GM10266 (cell line): ENCODE measurements around the gene KRTAP4-6.
"Not testable (repeated sequence)": the region's sequence is repeated elsewhere in the genome, so short reads cannot be mapped to it uniquely, and the experiment has no call there.

Experiments used
- DNase-seq: peaks from one replicate; pipeline ENCODE4 v3.0.0; 2012; ENCODE audit errors: extremely low spot score
- TF ChIP-seq, protein P1 (sequence below): IDR thresholded peaks from 2 replicates; pipeline ENCODE4 v1.5.1; 2012; ENCODE audit warnings: mild to moderate bottlenecking, low read depth; ENCODE audit not compliant: control insufficient read depth, insufficient read depth; ENCODE audit errors: missing control alignments

KRTAP4-6 gene

GRCh38 chr17:41177727-41178271, 37.5 kb upstream of the KRTAP4-6 start, which contains the start of gene KRTAP4-2:
KRTAP4-2 (minus strand) TSS chr17:41178221; CDS start chr17:41178164, 57 bp downstream.
- TF ChIP-seq, protein P1, sequence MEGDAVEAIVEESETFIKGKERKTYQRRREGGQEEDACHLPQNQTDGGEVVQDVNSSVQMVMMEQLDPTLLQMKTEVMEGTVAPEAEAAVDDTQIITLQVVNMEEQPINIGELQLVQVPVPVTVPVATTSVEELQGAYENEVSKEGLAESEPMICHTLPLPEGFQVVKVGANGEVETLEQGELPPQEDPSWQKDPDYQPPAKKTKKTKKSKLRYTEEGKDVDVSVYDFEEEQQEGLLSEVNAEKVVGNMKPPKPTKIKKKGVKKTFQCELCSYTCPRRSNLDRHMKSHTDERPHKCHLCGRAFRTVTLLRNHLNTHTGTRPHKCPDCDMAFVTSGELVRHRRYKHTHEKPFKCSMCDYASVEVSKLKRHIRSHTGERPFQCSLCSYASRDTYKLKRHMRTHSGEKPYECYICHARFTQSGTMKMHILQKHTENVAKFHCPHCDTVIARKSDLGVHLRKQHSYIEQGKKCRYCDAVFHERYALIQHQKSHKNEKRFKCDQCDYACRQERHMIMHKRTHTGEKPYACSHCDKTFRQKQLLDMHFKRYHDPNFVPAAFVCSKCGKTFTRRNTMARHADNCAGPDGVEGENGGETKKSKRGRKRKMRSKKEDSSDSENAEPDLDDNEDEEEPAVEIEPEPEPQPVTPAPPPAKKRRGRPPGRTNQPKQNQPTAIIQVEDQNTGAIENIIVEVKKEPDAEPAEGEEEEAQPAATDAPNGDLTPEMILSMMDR: no peak
- DNase-seq: no peak

- no peak for DNase-seq
- TF ChIP-seq, protein P1: no peak
Measured at GRCh38 chr17:41176744-41177387, 36.5 kb upstream of the KRTAP4-6 start.

GRCh38 chr17:41171886-41172285, 31.5 kb upstream of the KRTAP4-6 start:
- DNase-seq: no peak
- TF ChIP-seq, protein P1: no peak

DNA sequence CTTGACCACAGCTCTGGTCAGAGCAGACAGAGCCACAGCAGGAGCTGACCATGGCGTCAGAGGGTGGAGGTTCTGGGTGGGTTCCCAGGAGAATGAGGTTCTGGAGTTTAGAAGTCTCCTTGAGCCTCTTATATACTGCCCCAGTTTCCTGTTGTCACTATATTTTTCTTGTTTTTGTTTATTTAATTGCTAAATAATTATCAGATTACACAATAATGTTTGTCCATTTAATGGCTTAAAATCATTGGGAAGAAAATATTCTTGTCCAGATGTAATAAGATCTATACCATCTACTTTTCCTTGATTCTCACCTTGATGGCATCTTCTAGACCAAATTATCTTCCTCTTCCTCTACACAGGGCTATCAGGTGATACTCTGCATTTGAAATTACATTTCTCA, 27.8 kb upstream of the KRTAP4-6 start, which contains the start of gene KRTAP4-3:
Gene KRTAP4-3 (minus strand): TSS at position 101 of the 400 bp plus-strand sequence. CDS start 49 bp downstream, at position 52.
- DNase-seq: no peak

DNA sequence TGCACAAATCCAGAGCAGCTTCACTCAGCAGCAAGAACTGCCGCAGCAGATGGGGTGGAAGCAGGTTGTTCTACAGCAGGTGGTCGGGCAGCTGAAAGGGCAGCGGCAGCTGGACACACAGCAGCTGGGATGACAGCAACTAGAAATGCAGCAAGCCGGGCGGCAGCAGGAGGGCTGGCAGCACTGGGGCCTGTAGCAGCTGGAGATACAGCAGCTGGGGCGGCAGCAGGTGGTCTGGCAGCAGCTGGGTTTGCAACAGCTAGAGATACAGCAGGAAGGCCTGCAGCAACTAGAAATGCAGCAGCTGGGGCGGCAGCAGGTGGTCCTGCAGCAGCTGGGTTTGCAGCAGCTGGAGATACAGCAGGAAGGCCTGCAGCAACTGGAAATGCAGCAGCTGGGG, 27.2 kb upstream of the KRTAP4-6 start:
- TF ChIP-seq, protein P1: no peak
- no peak for DNase-seq

More for the DNA sequence above, 27.8 kb upstream of the KRTAP4-6 start, which contains the start of gene KRTAP4-3:
- TF ChIP-seq, protein P1: no peak

DNA sequence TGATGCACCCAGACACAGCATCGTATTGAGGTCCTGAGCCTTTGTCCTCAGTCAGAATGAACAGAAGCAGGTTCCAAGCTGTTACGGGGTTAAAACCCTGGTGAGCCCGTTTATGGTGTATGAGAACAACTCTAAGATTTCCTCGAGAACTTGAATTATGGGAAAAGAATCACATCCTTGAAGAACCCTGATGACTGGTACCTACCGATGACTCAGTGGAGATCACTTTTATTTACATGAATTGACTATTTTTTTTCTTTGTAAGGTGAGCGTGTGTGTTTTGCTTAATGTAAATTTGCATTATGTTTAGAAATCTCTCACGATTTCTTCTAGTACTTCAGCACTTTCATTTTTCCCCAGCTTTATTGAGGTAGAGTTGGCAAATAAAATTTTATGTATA, 23.5 kb upstream of the KRTAP4-6 start:
- no peak for DNase-seq
- TF ChIP-seq, protein P1: no peak

DNA sequence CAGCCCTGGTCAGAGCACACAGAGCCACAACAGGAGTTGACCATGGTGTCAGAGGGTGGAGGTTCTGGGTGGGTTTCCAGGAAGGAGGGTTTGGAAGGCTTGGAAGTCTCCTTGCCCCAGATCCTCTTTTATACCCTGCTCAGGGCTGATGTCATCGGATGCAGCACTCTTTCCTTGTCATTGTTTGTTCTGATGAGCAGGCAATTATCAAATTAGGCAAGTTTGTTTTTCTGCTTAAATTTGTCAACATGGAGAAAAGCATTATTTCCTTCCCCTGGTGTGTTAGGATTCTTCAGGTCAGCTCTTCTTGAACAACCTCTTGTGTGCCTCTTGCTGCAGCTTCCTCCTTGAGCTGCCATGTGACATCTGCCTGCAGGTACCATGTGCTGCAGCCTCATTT, 20.3 kb upstream of the KRTAP4-6 start, which contains the start of gene KRTAP4-4:
Gene KRTAP4-4 (minus strand): TSS at position 101 of the 400 bp plus-strand sequence. CDS start 57 bp downstream, at position 44.
- DNase-seq: no peak
- TF ChIP-seq, protein P1: no peak

DNA sequence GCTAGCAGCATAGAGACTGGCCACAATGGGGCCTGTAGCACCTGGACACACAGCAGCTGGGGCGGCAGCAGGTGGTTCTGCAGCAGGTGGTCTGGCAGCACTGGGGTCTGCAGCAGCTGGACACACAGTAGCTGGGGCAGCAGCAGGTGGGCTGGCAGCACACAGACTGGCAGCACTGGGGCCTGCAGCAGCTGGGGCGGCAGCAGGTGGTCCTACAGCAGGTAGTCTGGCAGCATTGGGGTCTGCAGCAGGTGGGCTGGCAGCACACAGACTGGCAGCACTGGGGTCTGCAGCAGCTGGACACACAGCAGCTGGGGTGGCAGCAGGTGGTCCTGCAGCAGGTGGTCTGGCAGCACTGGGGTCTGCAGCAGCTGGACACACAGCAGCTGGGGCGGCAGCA, 19.8 kb upstream of the KRTAP4-6 start:
- not testable (repeated sequence) for DNase-seq
